GM18505 (cell line): Measurements from ENCODE around the gene C1orf232.

ENCODE experiments used
- ATAC-seq: cut with Tn5 transposase; IDR thresholded peaks from one replicate; pipeline ENCODE4 v1.9.1; 2021; ENCODE audit not compliant: unreplicated experiment
- POLR2A ChIP-seq: IDR thresholded peaks from 4 replicates; pipeline ENCODE4 v1.6.1; 2011; ENCODE audit warnings: borderline replicate concordance; ENCODE audit not compliant: insufficient read depth, insufficient read length; ENCODE audit errors: extremely low read depth

The C1orf232 gene

GRCh38 chr1:26169198-26169554 lies 413 bp upstream of the C1orf232 start:
- no peak for TF ChIP-seq POLR2A

GRCh38 chr1:26166719-26167281 lies 2.0 kb downstream of the C1orf232 start:
- ATAC-seq = no peak

More at GRCh38 chr1:26169198-26169554, 413 bp upstream of the C1orf232 start:
- no peak for ATAC-seq

GRCh38 chr1:26164861-26165842 lies 3.6 kb downstream of the C1orf232 start:
- no peak for ATAC-seq
- no peak for TF ChIP-seq POLR2A

More at GRCh38 chr1:26166719-26167281, 2.0 kb downstream of the C1orf232 start:
- TF ChIP-seq POLR2A = no peak

- no peak for ATAC-seq
- TF ChIP-seq POLR2A = no peak
Measured at GRCh38 chr1:26164036-26164860, 4.5 kb downstream of the C1orf232 start.

DNA sequence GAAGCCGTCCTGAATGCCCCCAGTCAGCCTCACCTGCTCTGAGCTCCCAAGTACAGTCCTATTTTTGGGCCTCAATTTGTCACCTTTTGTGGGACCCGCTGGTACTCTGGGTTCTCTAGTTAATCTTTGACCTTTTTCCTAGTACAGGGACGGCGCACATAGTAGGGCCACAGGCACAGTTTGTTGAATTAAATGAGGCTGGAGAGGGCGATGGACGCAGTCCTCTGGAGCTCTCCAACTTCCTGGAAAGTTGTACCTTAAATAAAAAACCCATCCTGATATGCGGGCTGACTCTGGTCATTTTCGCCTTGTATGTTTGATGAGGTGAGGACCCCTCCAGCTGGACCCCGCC lies 5.1 kb downstream of the C1orf232 start:
- TF ChIP-seq POLR2A = no peak
- no peak for ATAC-seq

DNA sequence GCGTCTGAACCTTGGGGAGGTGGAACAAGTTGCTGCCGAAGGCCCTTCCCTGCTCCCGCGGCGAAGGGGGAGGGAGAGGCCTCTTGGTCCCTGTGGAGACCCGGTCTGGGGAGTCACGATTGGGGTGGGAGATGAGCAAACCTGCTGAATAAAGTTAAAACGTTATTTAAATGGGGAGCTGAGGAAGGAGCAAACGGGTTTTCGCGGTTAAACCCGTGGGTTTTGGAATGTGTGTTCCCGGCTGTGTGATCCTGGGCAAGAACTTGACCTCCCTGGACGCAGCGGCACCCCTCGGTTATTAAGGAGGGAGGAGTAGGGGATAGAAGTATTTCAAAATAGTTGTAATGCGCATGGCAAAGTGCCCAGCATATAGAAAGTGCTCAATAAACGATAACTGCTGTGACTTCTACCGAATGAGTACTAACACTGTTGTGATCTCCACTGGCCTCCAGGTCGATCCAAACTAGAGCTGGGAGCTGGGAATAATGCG lies 6.5 kb downstream of the C1orf232 start:
- no peak for ATAC-seq
- no peak for TF ChIP-seq POLR2A

DNA sequence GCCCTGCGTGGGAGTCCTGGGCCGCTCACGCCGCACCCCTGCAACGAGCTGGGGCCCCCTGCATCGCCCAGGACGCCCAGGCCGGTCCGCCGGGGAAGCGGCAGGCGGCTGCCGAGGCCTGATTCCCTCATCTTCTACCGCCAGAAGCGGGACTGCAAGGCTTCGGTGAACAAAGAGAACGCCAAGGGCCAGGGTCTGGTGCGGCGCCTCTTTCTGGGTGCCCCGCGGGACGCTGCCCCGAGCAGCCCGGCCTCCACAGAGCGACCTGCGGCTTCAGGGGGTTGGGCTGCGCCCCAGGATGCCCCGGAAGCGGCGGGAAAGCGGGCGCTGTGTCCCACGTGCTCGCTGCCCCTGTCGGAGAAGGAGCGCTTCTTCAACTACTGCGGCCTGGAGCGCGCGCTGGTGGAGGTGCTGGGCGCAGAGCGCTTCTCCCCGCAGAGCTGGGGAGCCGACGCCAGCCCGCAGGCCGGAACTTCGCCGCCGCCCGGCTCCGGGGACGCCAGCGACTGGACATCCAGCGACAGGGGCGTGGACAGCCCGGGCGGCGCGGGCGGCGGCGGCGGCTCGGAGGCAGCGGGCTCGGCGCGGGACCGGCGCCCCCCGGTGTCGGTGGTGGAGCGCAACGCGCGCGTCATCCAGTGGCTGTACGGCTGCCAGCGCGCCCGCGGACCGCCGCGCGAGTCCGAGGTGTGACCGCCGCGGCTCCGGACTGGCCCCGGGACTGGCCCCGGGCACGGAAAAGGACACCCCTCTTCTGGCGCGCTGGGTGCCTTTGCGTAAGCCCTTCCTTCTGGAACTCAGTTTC lies 7.1 kb downstream of the C1orf232 start:
- TF ChIP-seq POLR2A = no peak
- no peak for ATAC-seq

DNA sequence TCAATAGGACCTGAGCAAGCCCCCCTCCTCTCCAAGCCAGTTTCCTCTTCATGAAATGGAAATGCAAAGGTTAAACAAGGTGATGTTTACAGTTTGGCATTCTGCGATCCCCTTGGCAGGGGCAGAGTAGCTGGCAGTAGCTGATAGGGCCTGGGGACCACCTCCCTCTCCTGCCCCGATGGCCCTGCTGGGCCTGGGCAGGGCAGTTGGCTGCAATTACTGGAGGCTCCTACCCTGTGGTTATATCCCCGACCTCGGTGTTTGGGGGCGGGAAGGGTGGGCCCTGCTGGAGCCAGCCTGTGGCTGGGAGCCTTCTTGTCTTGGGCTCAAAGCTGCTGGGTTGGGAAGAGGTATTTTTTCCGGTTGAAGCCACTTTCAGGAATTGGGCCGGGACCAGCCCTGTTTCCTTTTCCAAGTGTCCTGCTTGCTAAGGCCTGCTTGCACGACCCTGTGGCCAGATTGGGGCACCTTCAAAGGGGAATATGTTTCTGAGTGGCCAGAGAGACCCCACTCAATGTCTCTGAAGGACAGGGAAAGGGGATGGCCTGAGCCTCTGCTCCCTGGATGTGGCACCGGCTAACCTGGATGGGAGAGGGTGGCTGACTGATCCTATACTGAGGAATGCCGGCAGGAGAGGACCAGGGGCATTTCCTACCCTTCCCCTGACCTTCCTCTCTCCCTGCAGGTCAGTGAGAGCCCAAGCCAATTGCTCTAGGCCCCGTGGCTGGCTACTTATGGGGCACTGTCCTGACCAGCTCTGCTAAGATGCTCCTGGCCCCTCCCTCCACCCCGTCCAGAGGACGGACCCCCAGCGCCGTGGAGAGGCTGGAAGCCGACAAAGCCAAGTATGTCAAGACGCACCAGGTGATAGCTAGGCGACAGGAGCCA lies 8.0 kb downstream of the C1orf232 start:
- no peak for ATAC-seq
- no peak for TF ChIP-seq POLR2A

DNA sequence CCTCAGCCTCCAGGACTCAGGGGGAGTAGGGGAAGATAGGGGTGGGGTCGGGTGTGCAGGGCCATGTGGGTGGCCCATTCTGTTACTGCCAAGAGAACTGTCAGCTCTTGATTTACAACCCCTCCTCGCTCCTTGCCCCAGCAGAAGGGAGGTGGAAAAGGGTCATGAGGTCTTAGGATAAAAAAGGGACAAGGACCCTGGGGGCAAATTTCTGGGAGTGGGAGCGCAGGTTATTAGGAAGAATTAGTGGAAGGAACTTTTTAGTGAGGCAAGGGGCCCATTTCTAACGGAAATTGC lies 9.1 kb downstream of the C1orf232 start:
- no peak for TF ChIP-seq POLR2A
- ATAC-seq = no peak

- no peak for ATAC-seq
- no peak for TF ChIP-seq POLR2A
Measured at GRCh38 chr1:26158908-26159742, 9.6 kb downstream of the C1orf232 start, which contains the start of gene FAM110D. FAM110D (plus strand) TSS chr1:26159079; CDS start chr1:26161292, 2,213 bp downstream.
